SK-N-SH treated with all-trans-retinoic acid at 6 μM for 48 hours (cell line): ENCODE data around the gene PSMF1.

Source experiments
- ATAC-seq: fragments of 200-7000 bp; cut with Tn5 transposase; 3 replicates; pipeline ENCODE4 v1.9.1; 2020; ENCODE audit warnings: mild to moderate bottlenecking, moderate library complexity
- ARNTL ChIP-seq: fragments of 450-650 bp; formaldehyde crosslinking; IDR thresholded peaks from 2 replicates; pipeline ENCODE4 v1.5.0; 2020; ENCODE audit warnings: low read depth, mild to moderate bottlenecking, moderate library complexity, borderline replicate concordance
- BACH2 ChIP-seq: fragments of 250-450 bp; sonication (Bioruptor Pico); IDR thresholded peaks from 2 replicates; pipeline ENCODE4 v1.9.0; 2021; ENCODE audit warnings: mild to moderate bottlenecking, borderline replicate concordance
- CSDC2 ChIP-seq: fragments of 250-450 bp; sonication (Bioruptor Pico); IDR thresholded peaks from 2 replicates; pipeline ENCODE4 v1.5.0; 2020; ENCODE audit warnings: mild to moderate bottlenecking, moderate library complexity
- CSRNP3 ChIP-seq: fragments of 250-450 bp; sonication (Bioruptor Pico); IDR thresholded peaks from 2 replicates; pipeline ENCODE4 v1.5.1; 2021; ENCODE audit warnings: mild to moderate bottlenecking, moderate library complexity
- ESRRG ChIP-seq: fragments of 250-450 bp; sonication (Bioruptor Pico); IDR thresholded peaks from 2 replicates; pipeline ENCODE4 v1.6.1; 2021; ENCODE audit warnings: mild to moderate bottlenecking
- GLIS3 ChIP-seq: fragments of 250-450 bp; sonication (Bioruptor Pico); IDR thresholded peaks from 2 replicates; pipeline ENCODE4 v1.5.0; 2020; ENCODE audit warnings: mild to moderate bottlenecking, moderate library complexity
- ISL1 ChIP-seq: fragments of 250-450 bp; sonication (Bioruptor Pico); IDR thresholded peaks from 2 replicates; pipeline ENCODE4 v2.1.2; 2022; ENCODE audit warnings: mild to moderate bottlenecking, moderate library complexity
- OSR1 ChIP-seq: fragments of 250-450 bp; sonication (Bioruptor Pico); IDR thresholded peaks from 2 replicates; pipeline ENCODE4 v1.8.0; 2022; ENCODE audit warnings: moderate library complexity, mild to moderate bottlenecking, inconsistent platforms
- POU6F1 ChIP-seq: fragments of 250-450 bp; sonication (Bioruptor Pico); IDR thresholded peaks from 2 replicates; pipeline ENCODE4 v1.8.0; 2021; ENCODE audit warnings: low read depth, mild to moderate bottlenecking, moderate library complexity, borderline replicate concordance
- RARB ChIP-seq: fragments of 250-450 bp; sonication (Bioruptor Pico); IDR thresholded peaks from 2 replicates; pipeline ENCODE4 v1.8.0; 2021; ENCODE audit warnings: mild to moderate bottlenecking, moderate library complexity
- SNAI2 ChIP-seq: fragments of 250-450 bp; sonication (Bioruptor Pico); IDR thresholded peaks from 2 replicates; pipeline ENCODE4 v1.5.0; 2020; ENCODE audit warnings: mild to moderate bottlenecking, moderate library complexity
- TCF4 ChIP-seq: fragments of 250-450 bp; sonication (Bioruptor Pico); IDR thresholded peaks from 2 replicates; pipeline ENCODE4 v1.8.0; 2021; ENCODE audit warnings: mild to moderate bottlenecking, moderate library complexity, borderline replicate concordance
- ZC3H10 ChIP-seq: fragments of 250-450 bp; sonication (Bioruptor Pico); IDR thresholded peaks from 2 replicates; pipeline ENCODE4 v1.5.1; 2021; ENCODE audit warnings: mild to moderate bottlenecking, moderate library complexity
- ZFP3 ChIP-seq: fragments of 250-450 bp; sonication (Bioruptor Pico); IDR thresholded peaks from 2 replicates; pipeline ENCODE4 v1.5.0; 2020; ENCODE audit warnings: mild to moderate bottlenecking, moderate library complexity
- ZFP30 ChIP-seq: fragments of 450-650 bp; formaldehyde crosslinking; IDR thresholded peaks from 2 replicates; pipeline ENCODE4 v1.5.0; 2022; ENCODE audit warnings: mild to moderate bottlenecking, moderate library complexity
- ZNF565 ChIP-seq: fragments of 450-650 bp; formaldehyde crosslinking; conservative IDR thresholded peaks from 2 replicates; pipeline ENCODE4 v1.5.0; 2020; ENCODE audit warnings: low read depth, mild to moderate bottlenecking, moderate library complexity
- ZNF70 ChIP-seq: fragments of 450-650 bp; formaldehyde crosslinking; IDR thresholded peaks from 2 replicates; pipeline ENCODE4 v1.5.0; 2020; ENCODE audit warnings: mild to moderate bottlenecking, moderate library complexity
- ZNF8 ChIP-seq: fragments of 450-650 bp; formaldehyde crosslinking; IDR thresholded peaks from 2 replicates; pipeline ENCODE4 v1.5.0; 2020; ENCODE audit warnings: mild to moderate bottlenecking, moderate library complexity
- TF ChIP-seq, protein P1 (sequence below): fragments of 250-450 bp; sonication (Bioruptor Pico); IDR thresholded peaks from 2 replicates; pipeline ENCODE4 v1.5.1; 2020; ENCODE audit warnings: low read depth, mild to moderate bottlenecking, moderate library complexity
- TF ChIP-seq, protein P2 (sequence below): fragments of 250-450 bp; sonication (Bioruptor Pico); IDR thresholded peaks from 2 replicates; pipeline ENCODE4 v1.8.0; 2020; ENCODE audit warnings: mild to moderate bottlenecking, moderate library complexity, borderline replicate concordance
- TF ChIP-seq, protein P3 (sequence below): fragments of 250-450 bp; sonication (Bioruptor Pico); IDR thresholded peaks from 2 replicates; pipeline ENCODE4 v1.5.0; 2020; ENCODE audit warnings: mild to moderate bottlenecking, moderate library complexity

The PSMF1 gene

DNA sequence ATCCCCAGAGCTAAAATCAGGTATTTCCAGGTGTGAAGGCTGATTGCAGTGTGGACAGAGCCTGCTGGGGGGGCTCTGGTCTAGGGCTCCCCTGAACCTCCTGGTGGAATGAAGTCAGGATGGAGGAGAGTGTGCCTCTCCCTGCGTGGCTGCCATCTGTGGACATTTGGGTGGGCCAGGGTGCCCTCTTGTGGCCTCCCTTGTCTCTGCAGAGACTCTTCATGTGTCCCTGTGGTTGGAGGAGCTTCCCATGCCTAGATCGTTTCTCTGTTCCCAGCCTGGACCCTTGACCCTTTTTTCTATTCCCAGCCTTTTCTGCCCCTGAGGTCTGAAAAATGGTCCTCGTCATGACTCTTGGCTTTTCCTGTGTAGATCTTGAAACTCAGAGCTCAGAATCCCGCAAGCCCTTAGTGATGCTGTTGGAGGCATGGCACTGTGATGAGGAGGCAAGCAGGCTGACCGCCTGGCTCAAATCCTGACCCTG, 9.9 kb upstream of the PSMF1 start:
- peak; percentile 98 for ATAC-seq
- TF ChIP-seq ARNTL (CRISPR knock-in tag) (no peak), POU6F1 (CRISPR knock-in tag) (no peak), CSRNP3 (no peak), SNAI2 (CRISPR knock-in tag) (no peak), ZFP3 (CRISPR knock-in tag) (no peak), CSDC2 (CRISPR knock-in tag) (no peak), ZNF565 (no peak), ISL1 (no peak), ZFP30 (no peak), ZNF8 (CRISPR knock-in tag) (no peak), ZC3H10 (CRISPR knock-in tag) (no peak), ESRRG (no peak), GLIS3 (CRISPR knock-in tag) (no peak), RARB (CRISPR knock-in tag) (no peak)
- TF ChIP-seq, protein P1, sequence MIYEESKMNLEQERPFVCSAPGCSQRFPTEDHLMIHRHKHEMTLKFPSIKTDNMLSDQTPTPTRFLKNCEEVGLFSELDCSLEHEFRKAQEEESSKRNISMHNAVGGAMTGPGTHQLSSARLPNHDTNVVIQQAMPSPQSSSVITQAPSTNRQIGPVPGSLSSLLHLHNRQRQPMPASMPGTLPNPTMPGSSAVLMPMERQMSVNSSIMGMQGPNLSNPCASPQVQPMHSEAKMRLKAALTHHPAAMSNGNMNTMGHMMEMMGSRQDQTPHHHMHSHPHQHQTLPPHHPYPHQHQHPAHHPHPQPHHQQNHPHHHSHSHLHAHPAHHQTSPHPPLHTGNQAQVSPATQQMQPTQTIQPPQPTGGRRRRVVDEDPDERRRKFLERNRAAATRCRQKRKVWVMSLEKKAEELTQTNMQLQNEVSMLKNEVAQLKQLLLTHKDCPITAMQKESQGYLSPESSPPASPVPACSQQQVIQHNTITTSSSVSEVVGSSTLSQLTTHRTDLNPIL (CRISPR knock-in tag), result no peak
- TF ChIP-seq, protein P2, sequence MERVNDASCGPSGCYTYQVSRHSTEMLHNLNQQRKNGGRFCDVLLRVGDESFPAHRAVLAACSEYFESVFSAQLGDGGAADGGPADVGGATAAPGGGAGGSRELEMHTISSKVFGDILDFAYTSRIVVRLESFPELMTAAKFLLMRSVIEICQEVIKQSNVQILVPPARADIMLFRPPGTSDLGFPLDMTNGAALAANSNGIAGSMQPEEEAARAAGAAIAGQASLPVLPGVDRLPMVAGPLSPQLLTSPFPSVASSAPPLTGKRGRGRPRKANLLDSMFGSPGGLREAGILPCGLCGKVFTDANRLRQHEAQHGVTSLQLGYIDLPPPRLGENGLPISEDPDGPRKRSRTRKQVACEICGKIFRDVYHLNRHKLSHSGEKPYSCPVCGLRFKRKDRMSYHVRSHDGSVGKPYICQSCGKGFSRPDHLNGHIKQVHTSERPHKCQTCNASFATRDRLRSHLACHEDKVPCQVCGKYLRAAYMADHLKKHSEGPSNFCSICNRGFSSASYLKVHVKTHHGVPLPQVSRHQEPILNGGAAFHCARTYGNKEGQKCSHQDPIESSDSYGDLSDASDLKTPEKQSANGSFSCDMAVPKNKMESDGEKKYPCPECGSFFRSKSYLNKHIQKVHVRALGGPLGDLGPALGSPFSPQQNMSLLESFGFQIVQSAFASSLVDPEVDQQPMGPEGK (CRISPR knock-in tag), result no peak

GRCh38 chr20:1112908-1113307, 5.5 kb upstream of the PSMF1 start:
- no peak for ATAC-seq

More at GRCh38 chr20:1112908-1113307, 5.5 kb upstream of the PSMF1 start:
- TF ChIP-seq, protein P3, sequence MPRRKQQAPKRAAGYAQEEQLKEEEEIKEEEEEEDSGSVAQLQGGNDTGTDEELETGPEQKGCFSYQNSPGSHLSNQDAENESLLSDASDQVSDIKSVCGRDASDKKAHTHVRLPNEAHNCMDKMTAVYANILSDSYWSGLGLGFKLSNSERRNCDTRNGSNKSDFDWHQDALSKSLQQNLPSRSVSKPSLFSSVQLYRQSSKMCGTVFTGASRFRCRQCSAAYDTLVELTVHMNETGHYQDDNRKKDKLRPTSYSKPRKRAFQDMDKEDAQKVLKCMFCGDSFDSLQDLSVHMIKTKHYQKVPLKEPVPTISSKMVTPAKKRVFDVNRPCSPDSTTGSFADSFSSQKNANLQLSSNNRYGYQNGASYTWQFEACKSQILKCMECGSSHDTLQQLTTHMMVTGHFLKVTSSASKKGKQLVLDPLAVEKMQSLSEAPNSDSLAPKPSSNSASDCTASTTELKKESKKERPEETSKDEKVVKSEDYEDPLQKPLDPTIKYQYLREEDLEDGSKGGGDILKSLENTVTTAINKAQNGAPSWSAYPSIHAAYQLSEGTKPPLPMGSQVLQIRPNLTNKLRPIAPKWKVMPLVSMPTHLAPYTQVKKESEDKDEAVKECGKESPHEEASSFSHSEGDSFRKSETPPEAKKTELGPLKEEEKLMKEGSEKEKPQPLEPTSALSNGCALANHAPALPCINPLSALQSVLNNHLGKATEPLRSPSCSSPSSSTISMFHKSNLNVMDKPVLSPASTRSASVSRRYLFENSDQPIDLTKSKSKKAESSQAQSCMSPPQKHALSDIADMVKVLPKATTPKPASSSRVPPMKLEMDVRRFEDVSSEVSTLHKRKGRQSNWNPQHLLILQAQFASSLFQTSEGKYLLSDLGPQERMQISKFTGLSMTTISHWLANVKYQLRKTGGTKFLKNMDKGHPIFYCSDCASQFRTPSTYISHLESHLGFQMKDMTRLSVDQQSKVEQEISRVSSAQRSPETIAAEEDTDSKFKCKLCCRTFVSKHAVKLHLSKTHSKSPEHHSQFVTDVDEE (CRISPR knock-in tag), result no peak
- TF ChIP-seq OSR1, result no peak
- TF ChIP-seq RARB (CRISPR knock-in tag), result no peak
- no peak for TF ChIP-seq POU6F1 (CRISPR knock-in tag)
- TF ChIP-seq, protein P1 (CRISPR knock-in tag), result no peak
- no peak for TF ChIP-seq ZNF565
- no peak for TF ChIP-seq BACH2 (CRISPR knock-in tag)
- TF ChIP-seq TCF4 (CRISPR knock-in tag), result no peak
- no peak for TF ChIP-seq SNAI2 (CRISPR knock-in tag)
- no peak for TF ChIP-seq ZC3H10 (CRISPR knock-in tag)
- TF ChIP-seq, protein P2 (CRISPR knock-in tag), result no peak
- TF ChIP-seq ZNF70 (CRISPR knock-in tag), result no peak
- TF ChIP-seq, all 23 proteins: peak for 0
